ENCODE results near the gene SH3PXD2A.
A peak's percentile ranks its signal among the peaks of the same experiment; 100 is the strongest.

The SH3PXD2A gene

GRCh38 chr10:103748020-103748419, 107.4 kb downstream of the SH3PXD2A start:
- Histone ChIP-seq H3K4me3 (ENCODE audit: low read length in 2 of 2) (no peak overlapping the region), H3K9me3 (ENCODE audit: control insufficient read depth in 2 of 2, low read length in 2 of 2) (no peaks in the 10 kb centered on the region), H3K27ac (ENCODE audit: low read depth in 2 of 2, low read length in 2 of 2) (peak overlapping the region; percentile 79), H3K36me3 (ENCODE audit: control insufficient read depth in 2 of 2, insufficient read depth in 2 of 2, low read length in 2 of 2) (peaks cover 2 to 3% of the 10 kb centered on the region in 2 donors), H3K4me1 (ENCODE audit: control insufficient read depth in 2 of 2, insufficient read depth in 2 of 2, low read length in 2 of 2) (peaks cover 15 to 32% of the 10 kb centered on the region in 2 donors), H3K27me3 (ENCODE audit: control insufficient read depth in 2 of 2, insufficient read depth in 2 of 2, low read length in 2 of 2) (no peaks in the 10 kb centered on the region), H3K9ac (ENCODE audit: low read depth in 1 of 2, low read length in 2 of 2) (peak overlapping the region in 1 of 2 donors; percentile 34)

GRCh38 chr10:103747193-103747865, 108.0 kb downstream of the SH3PXD2A start:
- H3K9me3 ChIP-seq (ENCODE audit: control insufficient read depth in 2 of 2, low read length in 2 of 2): no peaks in the 10 kb centered on the region
- peaks cover 15 to 32% of the 10 kb centered on the region in 2 donors for H3K4me1 ChIP-seq (ENCODE audit: control insufficient read depth in 2 of 2, insufficient read depth in 2 of 2, low read length in 2 of 2)
- no peak overlapping the region for H3K4me3 ChIP-seq (ENCODE audit: low read length in 2 of 2)
- no peaks in the 10 kb centered on the region for H3K27me3 ChIP-seq (ENCODE audit: control insufficient read depth in 2 of 2, insufficient read depth in 2 of 2, low read length in 2 of 2)
- peaks cover 2 to 3% of the 10 kb centered on the region in 2 donors for H3K36me3 ChIP-seq (ENCODE audit: control insufficient read depth in 2 of 2, insufficient read depth in 2 of 2, low read length in 2 of 2)
- no peak overlapping the region for H3K9ac ChIP-seq (ENCODE audit: low read depth in 1 of 2, low read length in 2 of 2)
- peak overlapping the region; percentile 54 to 79 for H3K27ac ChIP-seq (ENCODE audit: low read depth in 2 of 2, low read length in 2 of 2)

DNA sequence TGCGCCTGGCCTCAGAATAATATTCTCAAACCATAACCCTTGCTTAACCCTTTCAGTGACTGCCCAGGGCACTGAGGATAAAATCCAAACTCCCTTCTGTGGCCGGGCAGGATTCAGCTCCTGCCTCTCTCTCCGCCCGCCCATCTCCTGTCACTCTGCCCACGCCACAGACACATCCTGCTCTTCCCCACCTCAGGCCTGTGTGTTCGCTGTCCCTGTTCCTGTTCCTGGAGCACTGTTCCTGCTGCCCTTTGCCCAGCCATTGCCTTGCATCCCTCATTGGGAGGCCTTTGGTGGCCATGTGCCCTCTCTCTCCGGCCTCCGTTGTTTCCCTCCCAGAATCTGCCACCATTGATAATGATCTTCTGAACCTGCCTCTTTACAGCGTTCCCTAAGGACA, 108.8 kb downstream of the SH3PXD2A start:
- Histone ChIP-seq H3K4me3 (ENCODE audit: low read length in 2 of 2) (no peak overlapping the region), H3K9me3 (ENCODE audit: control insufficient read depth in 2 of 2, low read length in 2 of 2) (no peaks in the 10 kb centered on the region), H3K9ac (ENCODE audit: low read depth in 1 of 2, low read length in 2 of 2) (no peak overlapping the region), H3K4me1 (ENCODE audit: control insufficient read depth in 2 of 2, insufficient read depth in 2 of 2, low read length in 2 of 2) (peaks cover 15 to 32% of the 10 kb centered on the region in 2 donors), H3K27ac (ENCODE audit: low read depth in 2 of 2, low read length in 2 of 2) (peak overlapping the region; percentile 54 to 70), H3K36me3 (ENCODE audit: control insufficient read depth in 2 of 2, insufficient read depth in 2 of 2, low read length in 2 of 2) (peaks cover 2 to 3% of the 10 kb centered on the region in 2 donors), H3K27me3 (ENCODE audit: control insufficient read depth in 2 of 2, insufficient read depth in 2 of 2, low read length in 2 of 2) (no peaks in the 10 kb centered on the region)

GRCh38 chr10:103745341-103746247, 109.8 kb downstream of the SH3PXD2A start:
- H3K27ac ChIP-seq (ENCODE audit: low read depth in 2 of 2, low read length in 2 of 2): peak overlapping the region; percentile 26 to 48
- no peaks in the 10 kb centered on the region for H3K27me3 ChIP-seq (ENCODE audit: control insufficient read depth in 2 of 2, insufficient read depth in 2 of 2, low read length in 2 of 2)
- peaks cover 15 to 32% of the 10 kb centered on the region in 2 donors for H3K4me1 ChIP-seq (ENCODE audit: control insufficient read depth in 2 of 2, insufficient read depth in 2 of 2, low read length in 2 of 2)
- peaks cover 0 to 3% of the 10 kb centered on the region in 2 donors for H3K36me3 ChIP-seq (ENCODE audit: control insufficient read depth in 2 of 2, insufficient read depth in 2 of 2, low read length in 2 of 2)
- H3K9me3 ChIP-seq (ENCODE audit: control insufficient read depth in 2 of 2, low read length in 2 of 2): no peaks in the 10 kb centered on the region
- H3K4me3 ChIP-seq (ENCODE audit: low read length in 2 of 2): no peak overlapping the region
- no peak overlapping the region for H3K9ac ChIP-seq (ENCODE audit: low read depth in 1 of 2, low read length in 2 of 2)

- no peak overlapping the region for H3K4me3 ChIP-seq (ENCODE audit: low read length in 2 of 2)
- H3K36me3 ChIP-seq (ENCODE audit: control insufficient read depth in 2 of 2, insufficient read depth in 2 of 2, low read length in 2 of 2): peaks cover under 1 to 6% of the 10 kb centered on the region in 2 donors
- no peaks in the 10 kb centered on the region for H3K27me3 ChIP-seq (ENCODE audit: control insufficient read depth in 2 of 2, insufficient read depth in 2 of 2, low read length in 2 of 2)
- H3K27ac ChIP-seq (ENCODE audit: low read depth in 2 of 2, low read length in 2 of 2): no peak overlapping the region
- no peak overlapping the region for H3K9ac ChIP-seq (ENCODE audit: low read depth in 1 of 2, low read length in 2 of 2)
- H3K4me1 ChIP-seq (ENCODE audit: control insufficient read depth in 2 of 2, insufficient read depth in 2 of 2, low read length in 2 of 2): peaks cover 18 to 32% of the 10 kb centered on the region in 2 donors
- no peaks in the 10 kb centered on the region for H3K9me3 ChIP-seq (ENCODE audit: control insufficient read depth in 2 of 2, low read length in 2 of 2)
Observed at GRCh38 chr10:103742824-103743223, 112.6 kb downstream of the SH3PXD2A start.

GRCh38 chr10:103740611-103741010, 114.8 kb downstream of the SH3PXD2A start:
- no peak overlapping the region for H3K4me3 ChIP-seq (ENCODE audit: low read length in 2 of 2)
- H3K4me1 ChIP-seq (ENCODE audit: control insufficient read depth in 2 of 2, insufficient read depth in 2 of 2, low read length in 2 of 2): peaks cover 10 to 18% of the 10 kb centered on the region in 2 donors
- H3K9me3 ChIP-seq (ENCODE audit: control insufficient read depth in 2 of 2, low read length in 2 of 2): no peaks in the 10 kb centered on the region
- H3K27me3 ChIP-seq (ENCODE audit: control insufficient read depth in 2 of 2, insufficient read depth in 2 of 2, low read length in 2 of 2): no peaks in the 10 kb centered on the region
- peaks cover 9 to 12% of the 10 kb centered on the region in 2 donors for H3K36me3 ChIP-seq (ENCODE audit: control insufficient read depth in 2 of 2, insufficient read depth in 2 of 2, low read length in 2 of 2)
- H3K27ac ChIP-seq (ENCODE audit: low read depth in 2 of 2, low read length in 2 of 2): no peak overlapping the region
- no peak overlapping the region for H3K9ac ChIP-seq (ENCODE audit: low read depth in 1 of 2, low read length in 2 of 2)

DNA sequence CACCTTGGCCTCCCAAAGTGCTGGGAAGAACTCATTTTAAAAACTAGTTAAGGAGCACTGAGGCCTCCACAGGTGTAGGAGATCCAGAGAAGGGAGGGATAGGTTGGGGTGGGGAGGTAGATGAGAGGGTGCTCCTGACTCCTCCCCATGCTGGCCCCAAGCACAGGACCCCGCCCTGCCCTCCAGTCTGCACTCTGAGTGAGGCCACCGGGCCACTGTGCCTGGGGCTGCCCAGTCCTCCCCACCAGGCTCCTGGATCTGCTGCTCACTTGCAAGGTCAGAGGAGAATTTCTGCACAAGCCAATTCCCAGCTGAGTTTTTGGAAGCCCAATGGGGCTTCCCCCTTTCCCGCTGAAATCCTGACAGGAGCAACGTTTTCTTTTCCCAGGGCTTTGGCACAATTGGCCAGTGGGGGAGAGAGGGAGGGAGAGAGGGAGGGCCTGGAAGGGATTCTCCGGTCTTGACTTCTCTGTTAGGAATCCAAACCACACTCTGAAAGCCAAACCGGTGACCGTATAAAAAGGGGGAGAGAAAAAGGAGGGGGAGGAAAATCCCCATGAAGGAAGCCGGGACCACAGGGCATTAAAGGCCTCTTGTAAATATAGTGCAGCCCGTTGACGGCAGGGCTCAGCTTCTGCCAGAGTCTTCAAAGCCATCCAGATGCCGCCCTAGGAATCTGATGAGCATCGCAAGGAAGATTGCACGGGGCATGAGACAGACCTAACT, 116.2 kb downstream of the SH3PXD2A start:
- Histone ChIP-seq H3K9ac (ENCODE audit: low read depth in 1 of 2, low read length in 2 of 2) (no peak overlapping the region), H3K27ac (ENCODE audit: low read depth in 2 of 2, low read length in 2 of 2) (peak overlapping the region; percentile 27 to 44), H3K4me3 (ENCODE audit: low read length in 2 of 2) (no peak overlapping the region), H3K9me3 (ENCODE audit: control insufficient read depth in 2 of 2, low read length in 2 of 2) (no peaks in the 10 kb centered on the region), H3K36me3 (ENCODE audit: control insufficient read depth in 2 of 2, insufficient read depth in 2 of 2, low read length in 2 of 2) (peaks cover 12 to 16% of the 10 kb centered on the region in 2 donors), H3K27me3 (ENCODE audit: control insufficient read depth in 2 of 2, insufficient read depth in 2 of 2, low read length in 2 of 2) (no peaks in the 10 kb centered on the region), H3K4me1 (ENCODE audit: control insufficient read depth in 2 of 2, insufficient read depth in 2 of 2, low read length in 2 of 2) (peaks cover 10 to 12% of the 10 kb centered on the region in 2 donors)

DNA sequence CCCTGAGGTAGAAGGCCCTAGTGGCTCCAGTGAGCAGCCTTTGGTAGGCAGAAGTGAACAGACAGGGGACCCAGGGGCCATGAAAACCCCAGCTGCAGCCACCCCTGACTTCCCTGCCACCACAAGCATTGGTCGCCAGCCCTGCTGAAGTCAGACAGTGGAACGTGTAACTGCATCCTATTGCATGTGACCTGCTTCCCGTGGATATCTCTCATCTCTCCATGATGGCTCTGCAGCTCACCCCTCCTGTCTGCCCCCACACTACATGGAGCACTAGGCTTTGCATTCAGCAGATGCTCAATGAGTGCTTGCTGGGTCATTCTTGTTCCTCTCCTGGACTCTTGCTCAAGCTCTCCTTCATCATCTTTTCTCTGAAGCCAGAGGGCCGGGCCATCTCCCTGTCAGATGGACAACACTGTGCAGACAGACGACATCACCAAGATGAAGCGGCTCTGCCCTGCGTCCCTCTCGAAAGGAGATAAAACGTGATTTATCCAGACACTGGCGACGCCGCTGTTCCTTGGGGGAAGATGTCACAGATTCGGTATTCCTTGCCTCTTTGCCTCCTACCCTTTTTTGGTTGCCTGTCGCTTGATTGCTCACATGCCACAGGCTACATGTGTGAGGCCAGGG, 117.5 kb downstream of the SH3PXD2A start:
- peaks cover 13 to 16% of the 10 kb centered on the region in 2 donors for H3K36me3 ChIP-seq (ENCODE audit: control insufficient read depth in 2 of 2, insufficient read depth in 2 of 2, low read length in 2 of 2)
- H3K4me3 ChIP-seq (ENCODE audit: low read length in 2 of 2): no peak overlapping the region
- H3K27ac ChIP-seq (ENCODE audit: low read depth in 2 of 2, low read length in 2 of 2): no peak overlapping the region
- H3K9me3 ChIP-seq (ENCODE audit: control insufficient read depth in 2 of 2, low read length in 2 of 2): no peaks in the 10 kb centered on the region
- no peaks in the 10 kb centered on the region for H3K27me3 ChIP-seq (ENCODE audit: control insufficient read depth in 2 of 2, insufficient read depth in 2 of 2, low read length in 2 of 2)
- H3K4me1 ChIP-seq (ENCODE audit: control insufficient read depth in 2 of 2, insufficient read depth in 2 of 2, low read length in 2 of 2): peaks cover 10 to 15% of the 10 kb centered on the region in 2 donors
- H3K9ac ChIP-seq (ENCODE audit: low read depth in 1 of 2, low read length in 2 of 2): no peak overlapping the region

DNA sequence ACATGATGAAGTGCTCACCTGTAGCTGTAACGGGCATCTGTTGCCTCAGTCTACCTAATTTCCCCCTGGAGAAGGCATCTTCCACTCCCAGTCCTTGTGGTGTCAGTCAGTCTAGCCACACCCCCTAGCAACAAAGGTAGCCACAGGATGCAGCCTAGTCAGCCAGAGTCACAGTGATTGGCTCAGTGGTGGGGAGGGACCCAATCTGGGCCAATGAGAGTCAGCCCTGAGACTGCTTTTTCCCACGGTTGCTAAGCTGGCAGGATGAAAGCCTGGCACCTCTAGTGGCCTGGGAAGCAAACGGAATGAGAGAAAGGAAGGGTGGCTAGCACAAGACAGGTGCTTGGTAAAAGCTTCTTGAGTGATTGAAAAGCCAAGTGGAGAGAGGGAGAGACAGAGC, 118.6 kb downstream of the SH3PXD2A start:
- H3K27ac ChIP-seq (ENCODE audit: low read depth in 2 of 2, low read length in 2 of 2): no peak overlapping the region

More for the DNA sequence above, 118.6 kb downstream of the SH3PXD2A start:
- Histone ChIP-seq H3K4me3 (ENCODE audit: low read length in 2 of 2) (no peak overlapping the region), H3K36me3 (ENCODE audit: control insufficient read depth in 2 of 2, insufficient read depth in 2 of 2, low read length in 2 of 2) (peaks cover 13 to 16% of the 10 kb centered on the region in 2 donors), H3K9ac (ENCODE audit: low read depth in 1 of 2, low read length in 2 of 2) (no peak overlapping the region), H3K27me3 (ENCODE audit: control insufficient read depth in 2 of 2, insufficient read depth in 2 of 2, low read length in 2 of 2) (no peaks in the 10 kb centered on the region), H3K9me3 (ENCODE audit: control insufficient read depth in 2 of 2, low read length in 2 of 2) (no peaks in the 10 kb centered on the region), H3K4me1 (ENCODE audit: control insufficient read depth in 2 of 2, insufficient read depth in 2 of 2, low read length in 2 of 2) (peaks cover 10 to 21% of the 10 kb centered on the region in 2 donors)

Data from mucosa of rectum (tissue), 2 donors.